PC-3 (cell line): Measurements from ENCODE around the gene MKLN1.

Experiments
- CTCF ChIP-seq: fragments of 300-600 bp; sonication (generic); conservative IDR thresholded peaks from 2 replicates; pipeline ENCODE4 v1.5.1; 2017; ENCODE audit warnings: antibody characterized with exemption, low read depth, mild to moderate bottlenecking, low read length
- EZH2phosphoT487 ChIP-seq: fragments of 300-600 bp; sonication (generic); IDR thresholded peaks from 2 replicates; pipeline ENCODE4 v1.6.1; 2018; ENCODE audit warnings: mild to moderate bottlenecking, antibody characterized with exemption, low read length, borderline replicate concordance

DNA sequence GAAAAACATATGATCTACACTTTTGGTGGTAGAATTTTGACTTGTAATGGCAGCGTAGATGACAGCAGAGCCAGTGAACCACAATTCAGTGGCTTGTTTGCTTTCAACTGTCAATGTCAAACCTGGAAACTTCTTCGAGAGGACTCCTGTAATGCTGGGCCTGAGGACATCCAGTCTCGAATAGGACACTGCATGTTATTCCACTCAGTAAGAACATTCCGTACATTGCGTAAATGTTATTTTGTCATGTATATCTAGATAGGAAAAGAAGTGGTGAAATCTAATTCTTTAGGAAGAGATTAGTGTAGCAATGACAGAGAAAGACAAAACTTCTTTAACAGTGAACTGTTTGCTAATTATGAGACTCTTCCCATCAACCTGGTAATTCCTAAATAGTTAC is 115.8 kb downstream of the MKLN1 start:
- TF ChIP-seq EZH2phosphoT487 (no peak), CTCF (no peak)
